GM19438 (cell line): ENCODE measurements around the gene BRD4.

ENCODE experiments used
- ATAC-seq: cut with Tn5 transposase; IDR thresholded peaks from one replicate; pipeline ENCODE4 v1.9.1; 2021; ENCODE audit warnings: low read depth; ENCODE audit not compliant: unreplicated experiment

The BRD4 gene

GRCh38 chr19:15251749-15252397 is 80.5 kb downstream of the BRD4 start:
- ATAC-seq = no peak

DNA sequence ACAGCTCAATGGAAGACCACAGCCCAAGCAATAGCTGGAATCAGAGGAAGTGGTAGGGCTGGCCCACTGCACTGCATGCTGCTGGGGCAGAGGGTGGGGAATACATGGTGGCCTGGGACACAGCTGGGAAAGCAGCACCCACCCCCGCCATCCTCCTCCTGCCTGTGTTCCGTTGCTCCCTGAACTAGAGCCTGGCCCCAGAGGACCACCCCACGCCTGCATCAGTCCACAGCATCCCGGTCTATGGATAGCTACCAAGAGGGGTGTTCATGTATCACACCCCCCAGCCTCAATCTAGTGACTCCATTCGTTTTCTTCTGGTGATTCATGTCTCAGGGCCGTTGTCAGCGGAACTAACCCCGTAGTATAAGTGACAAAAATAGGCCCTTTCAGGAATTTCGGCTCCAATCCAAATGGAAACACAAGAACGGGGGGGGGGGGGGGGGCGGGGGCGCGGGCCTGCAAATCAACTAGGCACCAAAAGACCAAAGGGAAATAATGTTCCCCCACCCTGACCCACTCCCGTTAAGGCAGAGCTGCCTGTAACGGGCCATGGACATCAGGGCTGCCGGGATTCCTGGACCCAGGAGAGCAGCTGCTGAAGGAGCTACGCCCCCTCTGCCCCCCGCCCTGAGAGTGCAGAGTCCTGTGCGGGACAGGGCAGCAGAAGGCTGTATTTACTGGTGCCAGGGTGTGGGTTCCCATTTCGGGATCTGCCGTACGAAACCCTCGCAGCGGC is 81.2 kb downstream of the BRD4 start:
- no peak for ATAC-seq

DNA sequence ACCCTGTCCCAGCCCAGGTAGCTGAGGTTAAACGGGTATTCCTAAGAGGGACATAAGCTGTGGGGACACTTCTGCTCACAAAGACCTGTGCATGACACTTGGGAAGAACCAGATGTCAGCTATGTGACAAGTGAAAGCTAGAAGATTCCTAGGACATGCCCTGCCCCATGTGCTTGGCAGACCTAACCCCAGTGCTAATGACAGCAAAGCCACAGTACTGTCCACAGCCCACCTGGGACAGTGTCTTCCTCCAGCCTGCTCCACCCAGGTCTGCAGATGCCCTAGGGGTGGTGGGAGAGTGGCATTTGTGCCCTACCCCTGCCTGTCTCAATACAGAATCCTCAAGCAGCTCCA is 81.7 kb downstream of the BRD4 start:
- ATAC-seq = no peak

- no peak for ATAC-seq
Observed at GRCh38 chr19:15249972-15250639, 82.2 kb downstream of the BRD4 start.

DNA sequence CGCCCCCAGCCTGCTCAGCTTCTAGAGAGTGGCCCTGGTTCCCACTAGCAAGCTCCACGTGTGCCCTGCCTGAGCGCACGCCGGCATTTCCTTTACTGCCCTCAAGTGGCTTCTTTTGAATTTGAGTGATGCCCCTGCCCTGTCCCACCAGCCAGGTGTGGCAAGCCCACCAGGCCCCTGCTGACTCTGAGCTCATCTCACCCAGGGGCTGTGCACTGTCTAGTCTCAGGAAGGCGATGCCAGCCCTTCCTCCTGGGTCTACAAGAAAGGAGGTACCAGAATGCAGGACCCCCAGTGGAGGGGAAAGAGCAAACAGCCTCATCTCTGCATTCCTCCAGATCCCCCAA is 82.8 kb downstream of the BRD4 start:
- no peak for ATAC-seq

- ATAC-seq = no peak
Observed at GRCh38 chr19:15248648-15249527, 83.5 kb downstream of the BRD4 start.

GRCh38 chr19:15248106-15248505 is 84.2 kb downstream of the BRD4 start:
- ATAC-seq = no peak

- ATAC-seq = no peak
Observed at GRCh38 chr19:15247107-15248014, 85.0 kb downstream of the BRD4 start.

DNA sequence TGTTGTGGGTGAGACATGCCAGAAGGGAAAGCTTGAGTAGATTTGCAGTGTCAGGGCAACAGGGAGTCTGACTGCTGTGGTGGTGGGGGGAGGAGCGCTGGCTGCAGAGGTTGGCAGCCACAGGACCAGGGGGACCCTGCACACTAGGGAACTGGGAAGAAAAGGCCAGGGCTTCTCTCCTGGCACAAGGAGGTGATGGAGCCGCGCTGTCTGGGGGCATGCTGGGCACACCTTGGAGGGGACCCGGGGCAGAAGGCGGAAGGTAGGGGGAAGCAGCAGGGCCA is 86.2 kb downstream of the BRD4 start:
- ATAC-seq = no peak

- no peak for ATAC-seq
Observed at GRCh38 chr19:15245370-15246197, 86.8 kb downstream of the BRD4 start.

GRCh38 chr19:15244808-15245207 is 87.5 kb downstream of the BRD4 start:
- no peak for ATAC-seq

DNA sequence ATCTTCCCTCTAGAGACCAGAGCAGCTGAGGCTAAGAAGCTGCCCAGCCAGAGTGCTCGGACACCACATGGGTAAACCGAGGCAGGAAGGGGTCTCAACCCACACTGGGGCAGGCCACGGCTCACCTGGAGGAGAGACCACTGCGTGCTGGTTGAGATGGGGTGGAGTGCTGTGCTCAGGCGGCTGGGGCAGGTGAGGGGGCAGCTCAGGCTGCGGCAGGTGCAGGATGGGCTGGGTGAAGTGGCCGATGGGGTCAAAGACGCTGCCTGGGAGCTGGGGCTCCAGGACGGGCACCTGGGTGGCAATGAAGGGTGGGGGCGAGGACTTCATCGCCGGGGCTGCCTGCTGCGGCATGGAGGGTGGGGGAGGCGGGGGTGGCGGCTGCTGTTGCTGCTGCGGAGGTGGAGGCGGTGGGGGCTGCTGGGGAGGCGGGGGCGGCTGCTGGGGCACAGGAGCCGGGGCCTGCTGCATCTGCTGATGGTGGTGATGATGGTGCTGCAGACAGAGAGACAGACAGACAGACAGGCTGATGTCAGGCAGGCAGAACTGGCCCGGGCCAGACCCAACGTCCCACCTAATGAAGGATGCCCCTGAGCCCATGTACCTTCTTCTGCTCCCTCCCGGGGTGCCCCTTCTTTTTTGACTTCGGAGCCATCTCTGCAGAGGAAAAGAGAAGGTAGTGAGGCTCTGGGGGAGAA is 88.1 kb downstream of the BRD4 start:
- no peak for ATAC-seq

DNA sequence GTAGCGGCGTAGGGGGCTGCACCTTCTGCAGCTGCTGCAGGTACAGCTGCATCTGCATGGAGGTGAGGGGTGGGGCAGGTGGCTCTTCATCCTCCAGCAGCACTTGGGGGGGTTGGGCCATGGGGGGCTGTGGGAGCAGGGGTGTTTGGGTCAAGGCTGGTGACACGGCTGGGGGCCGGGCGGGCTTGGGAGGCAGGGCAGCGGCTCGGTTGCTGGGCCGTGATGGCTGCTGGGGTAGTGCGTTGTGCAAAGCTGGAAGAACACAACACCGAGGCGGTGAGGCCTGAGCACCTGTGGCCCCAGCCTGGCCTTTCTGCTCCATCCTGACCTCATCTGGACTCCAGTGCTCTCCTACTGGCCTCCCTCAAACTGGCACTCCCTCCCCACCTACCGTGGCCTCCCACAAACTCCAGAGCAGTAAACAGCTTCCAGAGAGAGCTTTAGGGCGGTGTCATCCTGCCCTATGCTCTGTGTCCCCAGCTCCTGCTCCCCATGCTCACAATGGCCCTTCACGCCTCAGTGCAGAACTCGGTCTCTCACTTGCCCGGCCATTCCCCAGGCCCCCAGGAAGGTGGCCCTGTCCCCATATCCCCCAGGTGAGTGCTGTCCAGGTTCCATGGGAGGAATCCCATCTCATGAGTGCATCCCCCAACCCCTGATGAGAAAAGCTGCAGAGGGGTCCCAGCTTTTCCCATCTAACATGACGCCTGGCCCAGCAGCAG is 88.9 kb downstream of the BRD4 start:
- ATAC-seq = no peak

GRCh38 chr19:15241259-15241910 is 91.0 kb downstream of the BRD4 start:
- no peak for ATAC-seq

- ATAC-seq = no peak
Observed at GRCh38 chr19:15240515-15240914, 91.8 kb downstream of the BRD4 start.

DNA sequence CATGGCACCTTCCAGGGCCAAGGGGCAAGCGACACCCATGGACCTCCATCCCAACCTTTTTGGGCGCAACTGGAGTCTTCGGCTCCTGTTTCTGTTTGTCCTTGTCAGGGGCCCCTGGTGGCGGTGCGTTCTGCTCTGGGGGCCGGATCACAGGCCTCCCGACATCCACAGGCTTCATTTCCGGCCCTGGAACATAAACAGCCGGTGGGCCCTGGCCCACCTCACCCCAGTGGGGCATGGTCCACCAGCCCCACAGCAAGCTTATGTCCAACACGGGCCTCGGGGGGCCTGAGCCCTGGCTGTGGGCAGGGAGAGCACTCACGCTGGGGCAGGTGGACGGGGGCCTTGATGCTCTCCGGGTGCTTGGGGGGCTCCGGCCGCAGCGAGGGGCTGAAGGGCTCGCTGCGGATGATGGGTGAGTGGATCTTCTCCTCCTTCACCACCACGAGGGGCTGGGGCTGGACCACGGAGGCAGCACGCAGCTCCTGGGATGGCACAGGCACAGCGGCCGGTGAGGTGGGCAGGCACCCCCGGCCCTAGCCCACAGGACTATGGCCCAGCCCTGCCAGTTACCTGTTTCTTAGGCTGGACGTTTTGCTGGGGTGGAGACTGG is 92.9 kb downstream of the BRD4 start:
- no peak for ATAC-seq

GRCh38 chr19:15238639-15239155 is 93.6 kb downstream of the BRD4 start:
- no peak for ATAC-seq
